HCT116 (cell line): ENCODE results near the gene VSIG2. TPM values are rescaled to one million over a fixed set of nuclear protein-coding genes. Genes with fewer than 3 reads are reported as not detected.

Experiments
- ATAC-seq: fragments of 200-7000 bp; cut with Tn5 transposase; 2 replicates; pipeline ENCODE4 v1.9.1; 2020; ENCODE audit warnings: mild to moderate bottlenecking, moderate library complexity
- BruUV-seq: library from RNA; stranded (reverse); fragments of 400-500 nt; replicated peaks from 2 replicates; lab custom pipeline; 2021; lab: Mats Ljungman, UMichigan
- CTCF ChIA-PET: fragments of 300-600 bp; sonication (Branson Sonifier 250); formaldehyde crosslinking; loops from one replicate; lab custom pipeline; 2021; ENCODE audit warnings: antibody characterized with exemption; lab: Charles Lee
- POLR2A ChIA-PET: fragments of 300-600, 350-600 bp; sonication (Branson Sonifier 250); formaldehyde crosslinking; loops from one replicate; lab custom pipeline; 2021; ENCODE audit warnings: antibody characterized with exemption; lab: Charles Lee
- RAD21 ChIA-PET, 2 experiments: fragments of 300-600 bp; sonication (Branson Sonifier 250); formaldehyde crosslinking; loops; one replicate each; lab custom pipeline; 2023; ENCODE audit warnings: low total read pairs in 2 of 2; ENCODE audit not compliant: uncharacterized antibody in 2 of 2, unreplicated experiment in 2 of 2, low non-redundant PET in 1 of 2; lab: Charles Lee
- DNase-seq: peaks from one replicate; pipeline ENCODE4 v3.0.0-alpha.2; 2010; ENCODE audit warnings: low read depth, low spot score
- H2AFZ ChIP-seq: fragments of 200-600 bp; shearing (Covaris generic), sonication (generic); 2 replicates; pipeline ENCODE4 v1.6.1; 2017; ENCODE audit warnings: low read depth, mixed run types, mixed read lengths, antibody characterized with exemption, low read length; ENCODE audit not compliant: poor library complexity, severe bottlenecking
- H3K27ac ChIP-seq: 2 replicates; pipeline ENCODE4 v1.5.1; 2012; ENCODE audit warnings: low read depth, low read length
- H3K27me3 ChIP-seq: fragments of 200-600 bp; sonication (generic); 2 replicates; pipeline ENCODE4 v1.6.1; 2016; ENCODE audit warnings: mixed run types, low read length, mixed read lengths; ENCODE audit not compliant: insufficient read depth
- H3K36me3 ChIP-seq, 2 experiments: fragments of 200-500 bp in 1 of 2; fragments of 200-600 bp in 1 of 2; sonication (Bioruptor generic) in 1 of 2; sonication (generic) in 1 of 2; 2 replicates each; pipeline versions ENCODE4 v1.5.1 to v1.6.1; 2014 to 2016; ENCODE audit warnings: low read length in 2 of 2, inconsistent platforms in 1 of 2, mixed read lengths in 1 of 2, mixed run types in 1 of 2; ENCODE audit not compliant: insufficient read depth in 2 of 2, control insufficient read depth in 1 of 2
- H3K4me1 ChIP-seq, 2 experiments: fragments of 200-600 bp in 1 of 2; sonication (generic) in 1 of 2; 2 replicates each; pipeline versions ENCODE4 v1.5.1 to v1.6.1; 2012 to 2017; ENCODE audit warnings: low read length in 2 of 2, inconsistent platforms in 1 of 2, mild to moderate bottlenecking in 1 of 2, mixed read lengths in 1 of 2, mixed run types in 1 of 2, moderate library complexity in 1 of 2; ENCODE audit not compliant: insufficient read depth in 2 of 2, control insufficient read depth in 1 of 2
- H3K4me2 ChIP-seq: fragments of 200-600 bp; sonication (generic); 2 replicates; pipeline ENCODE4 v1.6.1; 2017; ENCODE audit warnings: mixed run types, low read length, mixed read lengths
- H3K4me3 ChIP-seq, 2 experiments: fragments of 200-600 bp in 1 of 2; sonication (generic) in 1 of 2; replicated peaks in 1 of 2; 2 replicates each; pipeline ENCODE4 v1.5.1; 2011 to 2016; ENCODE audit warnings: low read length in 2 of 2, control low read depth in 1 of 2, low read depth in 1 of 2, mild to moderate bottlenecking in 1 of 2, mixed read lengths in 1 of 2, mixed run types in 1 of 2
- H3K79me2 ChIP-seq: fragments of 200-600 bp; sonication (generic); 2 replicates; pipeline ENCODE4 v1.6.1; 2017; ENCODE audit warnings: mild to moderate bottlenecking, mixed run types, low read length, moderate library complexity, mixed read lengths; ENCODE audit not compliant: insufficient read depth
- H3K9ac ChIP-seq: fragments of 200-600 bp; sonication (generic); 2 replicates; pipeline ENCODE4 v1.6.1; 2016; ENCODE audit warnings: low read length, mixed read lengths
- H3K9me2 ChIP-seq: fragments of 200-600 bp; sonication (generic), shearing (Covaris generic); 2 replicates; pipeline ENCODE4 v1.6.1; 2017; ENCODE audit warnings: mixed run types, mild to moderate bottlenecking, moderate library complexity; ENCODE audit not compliant: insufficient read depth
- H3K9me3 ChIP-seq, 2 experiments: fragments of 200-500 bp in 1 of 2; fragments of 200-600 bp in 1 of 2; sonication (Bioruptor generic) in 1 of 2; sonication (generic) in 1 of 2; 2 replicates each; pipeline ENCODE4 v1.6.1; 2014 to 2017; ENCODE audit warnings: low read length in 2 of 2, mixed read lengths in 2 of 2, inconsistent platforms in 1 of 2, low read depth in 1 of 2, mild to moderate bottlenecking in 1 of 2, mixed run types in 1 of 2, moderate library complexity in 1 of 2; ENCODE audit not compliant: control insufficient read depth in 1 of 2, insufficient read depth in 1 of 2
- H4K20me1 ChIP-seq: fragments of 200-600 bp; sonication (generic), shearing (Covaris generic); 2 replicates; pipeline ENCODE4 v1.6.1; 2017; ENCODE audit warnings: mixed run types, mild to moderate bottlenecking, moderate library complexity; ENCODE audit not compliant: insufficient read depth
- EZH2phosphoT487 ChIP-seq: fragments of 200-600 bp; IDR thresholded peaks from 2 replicates; pipeline ENCODE4 v1.6.1; 2018; ENCODE audit warnings: antibody characterized with exemption, borderline replicate concordance
- FOSL1 ChIP-seq: IDR thresholded peaks from 2 replicates; pipeline ENCODE4 v1.6.1; 2012; ENCODE audit warnings: low read depth
- POLR2A ChIP-seq: IDR thresholded peaks from 2 replicates; pipeline ENCODE4 v1.7.0; 2011; ENCODE audit warnings: borderline replicate concordance; ENCODE audit not compliant: insufficient read depth, insufficient read length; ENCODE audit errors: extremely low read depth
- SIN3A ChIP-seq: IDR thresholded peaks from 2 replicates; pipeline ENCODE4 v1.6.1; 2012; ENCODE audit warnings: low read depth
- SRF ChIP-seq: IDR thresholded peaks from 2 replicates; pipeline ENCODE4 v1.6.1; 2012; ENCODE audit warnings: low read depth
- TCF7L2 ChIP-seq: IDR thresholded peaks from 2 replicates; pipeline ENCODE4 v1.7.0; 2011; ENCODE audit warnings: borderline replicate concordance, inconsistent platforms; ENCODE audit not compliant: insufficient read depth, insufficient read length; ENCODE audit errors: extremely low read depth
- intact Hi-C: fragments of 100-400 bp; cut with micrococcal nuclease; formaldehyde crosslinking; loops from 2 replicates; pipeline ENCODE4 v1.10.0; 2022
- total RNA-seq: library from RNA; stranded (reverse); gene quantifications from one replicate; pipeline ENCODE4 v1.2.1, GENCODE V29; 2021; ENCODE audit not compliant: unreplicated experiment
- TF ChIP-seq, protein P1 (sequence below): IDR thresholded peaks from 2 replicates; pipeline ENCODE4 v1.6.1; 2011; ENCODE audit warnings: mild to moderate bottlenecking, low read length, moderate library complexity; ENCODE audit not compliant: insufficient replicate concordance; ENCODE audit errors: extremely low read depth
- TF ChIP-seq, protein P2 (sequence below), 3 experiments: fragments of 200-600 bp in 1 of 3; sonication (generic) in 1 of 3; IDR thresholded peaks in 2 of 3; conservative IDR thresholded peaks in 1 of 3; 2 replicates each; pipeline ENCODE4 v1.5.1; 2012 to 2017; ENCODE audit warnings: low read depth in 2 of 3, low read length in 2 of 3, antibody characterized with exemption in 1 of 3, borderline replicate concordance in 1 of 3, control low read depth in 1 of 3, mild to moderate bottlenecking in 1 of 3, mixed read lengths in 1 of 3, mixed run types in 1 of 3, moderate library complexity in 1 of 3; ENCODE audit not compliant: insufficient read depth in 1 of 3

Gene VSIG2
- total RNA-seq, 1 experiment from 2014 or later = not detected

DNA sequence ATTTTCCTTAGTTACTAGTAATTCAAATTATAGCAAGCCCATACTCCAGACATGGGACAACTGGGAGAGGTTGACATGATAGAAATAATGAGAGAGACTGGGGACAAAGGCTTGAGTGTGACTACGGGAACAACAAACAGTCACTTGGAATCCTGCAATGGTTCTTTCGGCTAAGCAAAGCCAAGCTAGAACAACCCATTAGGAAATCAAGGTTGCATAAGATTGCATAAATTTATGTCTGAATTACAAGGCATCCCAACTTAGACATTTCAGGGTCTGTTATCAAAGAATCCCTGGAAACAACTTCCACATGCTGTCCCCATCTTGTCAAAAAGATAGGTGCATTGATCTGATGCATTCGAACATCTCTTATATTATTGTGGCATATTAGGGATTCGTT is 22.5 kb downstream of the VSIG2 start:
- H2AFZ ChIP-seq = no peak overlapping the region
- H3K9me2 ChIP-seq = no peaks in the 10 kb centered on the region
- ChIA-PET CTCF (no interaction called here), POLR2A (no interaction called here), RAD21 (no interaction called here)
- H3K4me3 ChIP-seq = no peak overlapping the region
- peaks cover 14% of the 10 kb centered on the region; the same call in 1 of the 2 replicates for H3K27me3 ChIP-seq
- intact Hi-C loops = no loop called here
- TF ChIP-seq, protein P1, sequence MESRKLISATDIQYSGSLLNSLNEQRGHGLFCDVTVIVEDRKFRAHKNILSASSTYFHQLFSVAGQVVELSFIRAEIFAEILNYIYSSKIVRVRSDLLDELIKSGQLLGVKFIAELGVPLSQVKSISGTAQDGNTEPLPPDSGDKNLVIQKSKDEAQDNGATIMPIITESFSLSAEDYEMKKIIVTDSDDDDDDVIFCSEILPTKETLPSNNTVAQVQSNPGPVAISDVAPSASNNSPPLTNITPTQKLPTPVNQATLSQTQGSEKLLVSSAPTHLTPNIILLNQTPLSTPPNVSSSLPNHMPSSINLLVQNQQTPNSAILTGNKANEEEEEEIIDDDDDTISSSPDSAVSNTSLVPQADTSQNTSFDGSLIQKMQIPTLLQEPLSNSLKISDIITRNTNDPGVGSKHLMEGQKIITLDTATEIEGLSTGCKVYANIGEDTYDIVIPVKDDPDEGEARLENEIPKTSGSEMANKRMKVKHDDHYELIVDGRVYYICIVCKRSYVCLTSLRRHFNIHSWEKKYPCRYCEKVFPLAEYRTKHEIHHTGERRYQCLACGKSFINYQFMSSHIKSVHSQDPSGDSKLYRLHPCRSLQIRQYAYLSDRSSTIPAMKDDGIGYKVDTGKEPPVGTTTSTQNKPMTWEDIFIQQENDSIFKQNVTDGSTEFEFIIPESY = no peak
- no peak for TF ChIP-seq TCF7L2
- TF ChIP-seq SRF = no peak
- TF ChIP-seq EZH2phosphoT487 = no peak
- no peak for TF ChIP-seq FOSL1
- TF ChIP-seq, protein P2, sequence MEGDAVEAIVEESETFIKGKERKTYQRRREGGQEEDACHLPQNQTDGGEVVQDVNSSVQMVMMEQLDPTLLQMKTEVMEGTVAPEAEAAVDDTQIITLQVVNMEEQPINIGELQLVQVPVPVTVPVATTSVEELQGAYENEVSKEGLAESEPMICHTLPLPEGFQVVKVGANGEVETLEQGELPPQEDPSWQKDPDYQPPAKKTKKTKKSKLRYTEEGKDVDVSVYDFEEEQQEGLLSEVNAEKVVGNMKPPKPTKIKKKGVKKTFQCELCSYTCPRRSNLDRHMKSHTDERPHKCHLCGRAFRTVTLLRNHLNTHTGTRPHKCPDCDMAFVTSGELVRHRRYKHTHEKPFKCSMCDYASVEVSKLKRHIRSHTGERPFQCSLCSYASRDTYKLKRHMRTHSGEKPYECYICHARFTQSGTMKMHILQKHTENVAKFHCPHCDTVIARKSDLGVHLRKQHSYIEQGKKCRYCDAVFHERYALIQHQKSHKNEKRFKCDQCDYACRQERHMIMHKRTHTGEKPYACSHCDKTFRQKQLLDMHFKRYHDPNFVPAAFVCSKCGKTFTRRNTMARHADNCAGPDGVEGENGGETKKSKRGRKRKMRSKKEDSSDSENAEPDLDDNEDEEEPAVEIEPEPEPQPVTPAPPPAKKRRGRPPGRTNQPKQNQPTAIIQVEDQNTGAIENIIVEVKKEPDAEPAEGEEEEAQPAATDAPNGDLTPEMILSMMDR (IDR thresholded peaks at IDR 0.05 in 2 of 3, conservative IDR thresholded peaks at IDR 0.05 in 1 of 3; ENCODE audit: borderline replicate concordance in 1 of 3, insufficient read depth in 1 of 3, low read depth in 2 of 3, low read length in 2 of 3) = no peak
- TF ChIP-seq POLR2A = no peak
- TF ChIP-seq SIN3A = no peak
- no peaks in the 10 kb centered on the region for H3K36me3 ChIP-seq
- BruUV-seq = no TSS peak
- H3K4me2 ChIP-seq = no peak overlapping the region
- DNase-seq (no peak), ATAC-seq (no peak)
- H4K20me1 ChIP-seq = no peaks in the 10 kb centered on the region
- H3K4me1 ChIP-seq = no peaks in the 10 kb centered on the region
- no peaks in the 10 kb centered on the region for H3K9me3 ChIP-seq
- no peaks in the 10 kb centered on the region for H3K79me2 ChIP-seq
- no peak overlapping the region for H3K27ac ChIP-seq
- H3K9ac ChIP-seq = no peak overlapping the region
